ENCODE results near the gene CHRNE.
A peak's percentile ranks its signal among the peaks of the same experiment; 100 is the strongest.

Gene CHRNE

GRCh38 chr17:4887581-4887980 is 15.3 kb downstream of the CHRNE start:
- no peaks in the 10 kb centered on the region for H3K27me3 Mint-ChIP-seq (ENCODE audit: low read depth)
- H3K9me3 Mint-ChIP-seq, result no peaks in the 10 kb centered on the region
- TF ChIP-seq CTCF (IDR thresholded peaks at IDR 0.05; ENCODE audit: unreplicated experiment in 3 of 3), result no peak
- peaks cover 32% of the 10 kb centered on the region for H3K36me3 Mint-ChIP-seq (ENCODE audit: low read depth)
- no peak overlapping the region for H3K27ac Mint-ChIP-seq
- peaks cover 4% of the 10 kb centered on the region for H3K4me1 Mint-ChIP-seq
- H3K4me3 Mint-ChIP-seq, result no peak overlapping the region

GRCh38 chr17:4886830-4887229 is 16.1 kb downstream of the CHRNE start:
- peaks cover 4% of the 10 kb centered on the region for H3K4me1 Mint-ChIP-seq
- no peaks in the 10 kb centered on the region for H3K27me3 Mint-ChIP-seq (ENCODE audit: low read depth)
- H3K36me3 Mint-ChIP-seq (ENCODE audit: low read depth), result peaks cover 31% of the 10 kb centered on the region
- H3K9me3 Mint-ChIP-seq, result no peaks in the 10 kb centered on the region
- H3K4me3 Mint-ChIP-seq, result no peak overlapping the region
- no peak overlapping the region for H3K27ac Mint-ChIP-seq
- TF ChIP-seq CTCF (IDR thresholded peaks at IDR 0.05; ENCODE audit: unreplicated experiment in 3 of 3), result no peak

GRCh38 chr17:4884489-4884888 is 18.4 kb downstream of the CHRNE start:
- Mint-ChIP-seq H3K27ac (no peak overlapping the region), H3K4me3 (no peak overlapping the region), H3K9me3 (no peaks in the 10 kb centered on the region), H3K4me1 (peaks cover 4% of the 10 kb centered on the region), H3K36me3 (ENCODE audit: low read depth) (peaks cover 30% of the 10 kb centered on the region), H3K27me3 (ENCODE audit: low read depth) (no peaks in the 10 kb centered on the region)
- TF ChIP-seq CTCF (IDR thresholded peaks at IDR 0.05; ENCODE audit: unreplicated experiment in 3 of 3), result no peak

GRCh38 chr17:4881761-4882555 is 20.9 kb downstream of the CHRNE start:
- H3K36me3 Mint-ChIP-seq (ENCODE audit: low read depth), result peaks cover 30% of the 10 kb centered on the region
- H3K4me1 Mint-ChIP-seq, result peaks cover 6% of the 10 kb centered on the region
- peak; percentile 73 to 80 (median 79) for TF ChIP-seq CTCF (IDR thresholded peaks at IDR 0.05; ENCODE audit: unreplicated experiment in 3 of 3)
- H3K27me3 Mint-ChIP-seq (ENCODE audit: low read depth), result no peaks in the 10 kb centered on the region
- H3K27ac Mint-ChIP-seq, result peak overlapping the region in 1 of 3 experiments; percentile 54
- no peaks in the 10 kb centered on the region for H3K9me3 Mint-ChIP-seq
- no peak overlapping the region for H3K4me3 Mint-ChIP-seq

- Mint-ChIP-seq H3K27me3 (ENCODE audit: low read depth) (no peaks in the 10 kb centered on the region), H3K4me3 (no peak overlapping the region), H3K36me3 (ENCODE audit: low read depth) (peaks cover 30% of the 10 kb centered on the region), H3K9me3 (no peaks in the 10 kb centered on the region), H3K27ac (peak overlapping the region; percentile 13 to 54 (median 51)), H3K4me1 (peaks cover 11% of the 10 kb centered on the region)
- TF ChIP-seq CTCF (IDR thresholded peaks at IDR 0.05; ENCODE audit: unreplicated experiment in 3 of 3), result no peak
Observed at GRCh38 chr17:4880857-4881256, 22.0 kb downstream of the CHRNE start.

GRCh38 chr17:4879601-4880000 is 23.3 kb downstream of the CHRNE start:
- Mint-ChIP-seq H3K4me1 (peaks cover 15% of the 10 kb centered on the region), H3K27ac (no peak overlapping the region), H3K4me3 (no peak overlapping the region), H3K27me3 (ENCODE audit: low read depth) (no peaks in the 10 kb centered on the region), H3K9me3 (no peaks in the 10 kb centered on the region), H3K36me3 (ENCODE audit: low read depth) (peaks cover 23% of the 10 kb centered on the region)
- no peak for TF ChIP-seq CTCF (IDR thresholded peaks at IDR 0.05; ENCODE audit: unreplicated experiment in 3 of 3)

All from nephron (organoid).